H1 (cell line): ENCODE measurements around the gene KCNK7. TPM values are rescaled to one million over a fixed set of nuclear protein-coding genes. Genes with fewer than 3 reads are reported as not detected.

ENCODE experiments used
- CTCF ChIA-PET: fragments of 300-600 bp; sonication (Branson Sonifier 250); formaldehyde crosslinking; loops from one replicate; lab custom pipeline; 2021; ENCODE audit not compliant: partially characterized antibody; lab: Charles Lee
- POLR2A ChIA-PET: fragments of 300-600 bp; sonication (Branson Sonifier 250); formaldehyde crosslinking; loops from one replicate; lab custom pipeline; 2021; ENCODE audit warnings: inconsistent platforms; ENCODE audit not compliant: partially characterized antibody; lab: Charles Lee
- DNase-seq, 2 experiments: peaks; one replicate each; pipeline versions ENCODE4 v3.0.0 to v3.0.0-alpha.2; 2010 to 2022; ENCODE audit warnings: low spot score in 2 of 2, low read depth in 1 of 2, mixed read lengths in 1 of 2
- FAIRE-seq: peaks from 2 replicates; lab custom pipeline; 2011; peaks lifted over from hg19 to GRCh38; lab: Jason Lieb, UNC
- H2AFZ ChIP-seq: 2 replicates; pipeline ENCODE4 v1.8.1; 2012; ENCODE audit warnings: low read length, inconsistent platforms
- H2AK5ac ChIP-seq: 2 replicates; pipeline ENCODE4 v1.6.1; 2013; ENCODE audit warnings: low read depth, low read length
- H2BK120ac ChIP-seq: replicated peaks from 2 replicates; pipeline ENCODE3; 2013; ENCODE audit warnings: low read depth, low read length, inconsistent platforms
- H2BK12ac ChIP-seq: 2 replicates; pipeline ENCODE4 v1.6.1; 2013; ENCODE audit warnings: low read depth, low read length
- H2BK15ac ChIP-seq: 2 replicates; pipeline ENCODE4 v1.6.1; 2013; ENCODE audit warnings: low read length
- H2BK20ac ChIP-seq: 2 replicates; pipeline ENCODE4 v1.6.1; 2013; ENCODE audit warnings: low read length
- H2BK5ac ChIP-seq: 2 replicates; pipeline ENCODE4 v1.6.1; 2013; ENCODE audit warnings: low read depth, low read length
- H3K14ac ChIP-seq: 2 replicates; pipeline ENCODE4 v1.6.1; 2013; ENCODE audit warnings: inconsistent platforms; ENCODE audit not compliant: insufficient read length
- H3K18ac ChIP-seq: 2 replicates; pipeline ENCODE4 v1.6.1; 2013; ENCODE audit warnings: low read length; ENCODE audit errors: extremely low read depth
- H3K23ac ChIP-seq: 2 replicates; pipeline ENCODE4 v1.6.1; 2013; ENCODE audit warnings: inconsistent platforms; ENCODE audit not compliant: insufficient read length
- H3K23me2 ChIP-seq: 2 replicates; pipeline ENCODE4 v1.6.1; 2013; ENCODE audit warnings: low read depth, low read length
- H3K27ac ChIP-seq: 2 replicates; pipeline ENCODE4 v1.6.1; 2011; ENCODE audit warnings: low read depth, low read length, inconsistent platforms
- H3K27me3 ChIP-seq, 4 experiments: replicated peaks in 1 of 4; 1 replicate in 1 of 4; 2 replicates in 3 of 4; pipeline versions ENCODE4 v1.6.1 to v1.8.1; 2011 to 2013; ENCODE audit warnings: low read length in 3 of 4, mild to moderate bottlenecking in 3 of 4, inconsistent platforms in 2 of 4, mixed read lengths in 2 of 4, moderate library complexity in 1 of 4; ENCODE audit not compliant: control insufficient read depth in 3 of 4, insufficient read depth in 3 of 4; ENCODE audit errors: extremely low read depth in 1 of 4
- H3K36me3 ChIP-seq, 4 experiments: 2 replicates each; pipeline versions ENCODE4 v1.6.1 to v1.8.1; 2011 to 2013; ENCODE audit warnings: mild to moderate bottlenecking in 4 of 4, low read length in 3 of 4, moderate library complexity in 2 of 4, control low read depth in 1 of 4, inconsistent platforms in 1 of 4; ENCODE audit not compliant: insufficient read depth in 4 of 4, control insufficient read depth in 2 of 4
- H3K4ac ChIP-seq: replicated peaks from 2 replicates; pipeline ENCODE3; 2013; ENCODE audit warnings: low read length, low read depth, mixed read lengths, inconsistent platforms; ENCODE audit not compliant: insufficient read length
- H3K4me1 ChIP-seq, 4 experiments: replicated peaks in 1 of 4; 1 replicate in 1 of 4; 2 replicates in 3 of 4; pipeline versions ENCODE4 v1.6.1 to v1.8.1; 2011 to 2013; ENCODE audit warnings: low read length in 3 of 4, inconsistent platforms in 2 of 4, mixed read lengths in 1 of 4; ENCODE audit not compliant: insufficient read depth in 4 of 4, control insufficient read depth in 3 of 4
- H3K4me2 ChIP-seq, 2 experiments: 2 replicates each; pipeline versions ENCODE4 v1.6.1 to v1.8.1; 2011 to 2013; ENCODE audit warnings: low read depth in 2 of 2, low read length in 2 of 2, control low read depth in 1 of 2, inconsistent platforms in 1 of 2, mild to moderate bottlenecking in 1 of 2; ENCODE audit not compliant: insufficient read depth in 1 of 2
- H3K4me3 ChIP-seq, 4 experiments: fragments of 200-600, 300-600 bp in 1 of 4; sonication (generic), shearing (Covaris generic), sonication (Bioruptor Twin) in 1 of 4; 2 replicates each; pipeline versions ENCODE4 v1.5.1 to v1.8.1; 2011 to 2016; ENCODE audit warnings: low read length in 4 of 4, low read depth in 3 of 4, control low read depth in 2 of 4, inconsistent platforms in 2 of 4, mild to moderate bottlenecking in 2 of 4, mixed read lengths in 1 of 4, moderate library complexity in 1 of 4; ENCODE audit not compliant: insufficient read depth in 2 of 4; ENCODE audit errors: extremely low read depth in 1 of 4
- H3K56ac ChIP-seq: replicated peaks from 2 replicates; pipeline ENCODE3; 2013; ENCODE audit warnings: low read depth, mild to moderate bottlenecking, mixed read lengths, low read length, inconsistent platforms; ENCODE audit not compliant: insufficient read length
- H3K79me1 ChIP-seq: 2 replicates; pipeline ENCODE4 v1.6.1; 2013; ENCODE audit warnings: low read depth, low read length, control low read depth
- H3K79me2 ChIP-seq, 2 experiments: 2 replicates each; pipeline versions ENCODE4 v1.6.1 to v1.8.1; 2012 to 2013; ENCODE audit warnings: low read length in 2 of 2, mild to moderate bottlenecking in 2 of 2, inconsistent platforms in 1 of 2; ENCODE audit not compliant: insufficient read depth in 2 of 2, control insufficient read depth in 1 of 2
- H3K9ac ChIP-seq, 4 experiments: replicated peaks in 1 of 4; 1 replicate in 1 of 4; 2 replicates in 3 of 4; pipeline versions ENCODE4 v1.6.1 to v1.8.1; 2011 to 2013; ENCODE audit warnings: low read depth in 3 of 4, low read length in 3 of 4, control low read depth in 2 of 4, mild to moderate bottlenecking in 2 of 4, moderate library complexity in 2 of 4, inconsistent platforms in 1 of 4; ENCODE audit errors: extremely low read depth in 1 of 4
- H3K9me3 ChIP-seq, 2 experiments: 2 replicates each; pipeline versions ENCODE4 v1.6.1 to v1.8.1; 2012 to 2013; ENCODE audit warnings: mild to moderate bottlenecking in 2 of 2, moderate library complexity in 2 of 2, control low read depth in 1 of 2, inconsistent platforms in 1 of 2, low read depth in 1 of 2, low read length in 1 of 2, mixed read lengths in 1 of 2; ENCODE audit not compliant: insufficient read depth in 2 of 2
- H4K20me1 ChIP-seq, 2 experiments: replicated peaks in 1 of 2; 2 replicates each; pipeline versions ENCODE3 to v1.8.1; 2011 to 2013; ENCODE audit warnings: inconsistent platforms in 2 of 2, low read length in 2 of 2, mild to moderate bottlenecking in 1 of 2; ENCODE audit not compliant: insufficient read depth in 2 of 2, control insufficient read depth in 1 of 2
- H4K5ac ChIP-seq: 2 replicates; pipeline ENCODE4 v1.6.1; 2013; ENCODE audit warnings: low read length, low read depth, mixed read lengths, inconsistent platforms; ENCODE audit not compliant: insufficient read length
- H4K8ac ChIP-seq: 2 replicates; pipeline ENCODE4 v1.8.0; 2013; ENCODE audit warnings: mild to moderate bottlenecking, moderate library complexity, low read length, inconsistent platforms; ENCODE audit not compliant: insufficient read depth; ENCODE audit errors: extremely low read depth
- H4K91ac ChIP-seq: replicated peaks from 2 replicates; pipeline ENCODE3; 2013; ENCODE audit warnings: low read length, mixed read lengths, inconsistent platforms; ENCODE audit not compliant: insufficient read length
- BCL11A ChIP-seq, 2 experiments: IDR thresholded peaks; one replicate each; pipeline ENCODE4 v1.6.1; 2011; ENCODE audit warnings: low read depth in 2 of 2, low read length in 2 of 2, mild to moderate bottlenecking in 2 of 2
- EGR1 ChIP-seq: IDR thresholded peaks from 2 replicates; pipeline ENCODE4 v1.6.1; 2011; ENCODE audit warnings: low read depth, low read length, borderline replicate concordance
- RBBP5 ChIP-seq: IDR thresholded peaks from 2 replicates; pipeline ENCODE4 v1.7.1; 2012; ENCODE audit warnings: low read depth, mild to moderate bottlenecking, inconsistent platforms, low read length, moderate library complexity, borderline replicate concordance
- WGBS, 2 experiments: shearing (Covaris generic) in 1 of 2; methylation state at CpG; one replicate each; pipeline versions ENCODE4 v1.1.6 to v1.1.7; 2013 to 2015; ENCODE audit warnings: low lambda C conversion rate in 2 of 2, mixed read lengths in 2 of 2, inconsistent platforms in 1 of 2, low coverage in 1 of 2, missing lambda C conversion rate in 1 of 2; ENCODE audit not compliant: insufficient replicate concordance in 2 of 2, insufficient coverage in 1 of 2, insufficient read length in 1 of 2; ENCODE audit errors: extremely low coverage in 1 of 2, missing lambda C conversion rate in 1 of 2; 5-methylcytosine and 5-hydroxymethylcytosine counted together
- polyA plus RNA-seq, 7 experiments: library from polyadenylated mRNA; depleted of rRNA in 3 of 7; stranded (reverse) in 5 of 7; unstranded in 2 of 7; fragments of >200 nt in 5 of 7; fragments of 200-250 nt in 2 of 7; gene quantifications; 1 replicate in 5 of 7; 2 replicates in 1 of 7; 4 replicates in 1 of 7; pipeline versions ENCODE4 v1.2.1 to v1.2.3, GENCODE V29; 2011 to 2013; ENCODE audit warnings: missing spikeins in 2 of 7, mixed read lengths in 2 of 7
- total RNA-seq: library from RNA; stranded (reverse); fragmentation: NEBNext Ultra II Directional; extraction: Animal tissue kit (Norgen Biotek cat#: 25700); gene quantifications from 2 replicates; pipeline ENCODE4 v1.2.1, GENCODE V29; 2021

Gene KCNK7
- total and polyA plus RNA-seq, 2 of the 8 experiments (the other 6 are each of a cell fraction or from before 2014, with no cell fraction given), result 0.74 to 1.0 TPM

DNA sequence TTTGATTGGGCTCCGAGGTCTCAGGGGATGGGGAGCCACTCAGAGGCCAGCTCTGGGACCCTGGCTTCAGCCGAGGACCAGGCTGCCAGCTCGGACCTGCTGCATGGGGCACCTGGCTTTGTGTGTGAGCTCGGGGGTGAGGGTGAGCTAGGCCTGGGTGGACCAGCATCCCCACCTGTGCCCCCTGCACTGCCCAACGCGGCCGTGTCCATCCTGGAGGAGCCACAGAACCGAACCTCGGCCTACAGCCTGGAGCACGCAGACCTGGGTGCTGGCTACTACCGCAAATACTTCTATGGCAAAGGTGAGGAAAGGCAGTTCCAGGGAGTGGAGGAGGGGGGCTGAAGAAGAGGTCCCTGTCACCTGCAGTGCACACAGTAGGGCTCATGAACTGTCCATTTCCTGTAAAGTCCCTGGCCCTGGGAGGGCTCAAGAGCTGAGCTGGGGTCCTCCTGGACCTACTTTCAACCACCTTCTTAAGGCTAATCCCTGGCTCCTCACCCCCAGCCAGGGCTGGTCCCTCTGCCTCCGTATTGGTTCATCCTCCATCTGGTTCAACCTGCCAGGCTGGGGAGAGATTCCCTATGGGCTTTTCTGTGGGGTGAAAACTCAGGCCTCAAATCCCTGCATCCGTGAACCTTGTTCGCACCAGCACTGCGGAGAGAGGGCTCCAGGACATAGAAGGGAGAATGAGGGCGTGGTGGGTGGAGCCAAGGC lies 45.9 kb upstream of the KCNK7 start:
- Histone ChIP-seq H3K23me2 (peaks cover 8% of the 10 kb centered on the region; the same call in 1 of the 2 replicates), H2BK5ac (peak overlapping the region; percentile 40; the same call in 1 of the 2 replicates), H3K79me2 (no peaks in the 10 kb centered on the region), H3K27me3 (peaks cover 0 to 4% (median 2%) of the 10 kb centered on the region in 4 experiments; a peak in 3 of 7 replicates), H3K27ac (no peak overlapping the region), H2BK20ac (0 out of 2 replicates have a peak overlapping the region, but pooled peaks have one; percentile 21), H3K4ac (no peak overlapping the region), H3K36me3 (peaks cover 0 to 6% (median 2%) of the 10 kb centered on the region in 4 experiments; a peak in 3 of 8 replicates), H3K18ac (no peak overlapping the region; the same call in 1 of the 2 replicates), H4K8ac (peak overlapping the region; percentile 17; the same call in 1 of the 2 replicates), H2AK5ac (peak overlapping the region; percentile 40; the same call in 1 of the 2 replicates), H2BK12ac (peak overlapping the region; percentile 80; the same call in 1 of the 2 replicates), H3K23ac (no peak overlapping the region), H3K4me2 (peak overlapping the region; percentile 77 to 98), H4K20me1 (peaks cover 0 to 11% of the 10 kb centered on the region in 2 experiments), H3K4me1 (peaks cover 3 to 36% (median 22%) of the 10 kb centered on the region in 4 experiments), H4K5ac (peak overlapping the region; percentile 86), H2BK120ac (no peak overlapping the region), H3K79me1 (no peaks in the 10 kb centered on the region; the same call in 1 of the 2 replicates), H2BK15ac (no peak overlapping the region), H2AFZ (peak overlapping the region; percentile 52; the same call in 1 of the 2 replicates), H4K91ac (peak overlapping the region; percentile 52), H3K9me3 (no peaks in the 10 kb centered on the region), H3K4me3 (peak overlapping the region in 2 of 4 experiments; percentile 26 to 70; a peak in 5 of 8 replicates), H3K56ac (no peak overlapping the region), H3K9ac (no peak overlapping the region), H3K14ac (no peak overlapping the region)
- CTCF ChIA-PET, result interaction anchor here (0.7 to 2.4 kb wide), 13 partner anchors 9 to 983 kb away, joined by 3 to 12 read pairs (median 4); partner anchors contain the start of genes AP5B1 and KAT5
- no peak for DNase-seq
- POLR2A ChIA-PET, result interaction anchor here (0.5 to 6.0 kb wide), 8 partner anchors 11 to 217 kb away, joined by 3 to 56 read pairs (median 6); partner anchors contain the start of genes CFL1 and RELA
- FAIRE-seq, result no peak
- 75% methylated on average over 16 of the region's 16 CpGs; no CpG with 5 or more reads in 1 of the 2 experiments for WGBS, 2 experiments
- 0 out of 2 replicates have a peak, but pooled peaks have one; percentile 18 for TF ChIP-seq RBBP5
- TF ChIP-seq BCL11A (IDR thresholded peaks at IDR 0.05; ENCODE audit: low read depth in 2 of 2, low read length in 2 of 2), result no peak
- no peak for TF ChIP-seq EGR1
